Activated CD4-positive, alpha-beta memory T cell treated with anti-CD3 and anti-CD28 coated beads, Interleukin-2, amount 10 ng/mL, durations not matched to agents 7 days and 5 days (primary cell): Measurements from ENCODE around the gene PDXDC1. TPM values are rescaled to one million over a fixed set of nuclear protein-coding genes. Genes with fewer than 3 reads are reported as not detected.
A peak's percentile ranks its signal among the peaks of the same experiment; 100 is the strongest.
"Not testable (repeated sequence)": the region's sequence is repeated elsewhere in the genome, so short reads cannot be mapped to it uniquely, and the experiment has no call there.

Source experiments
- CTCF ChIA-PET: fragments of 350-600 bp; sonication (Branson Sonifier 250); formaldehyde crosslinking; loops from one replicate; lab custom pipeline; 2021; ENCODE audit warnings: antibody characterized with exemption, inconsistent platforms; lab: Charles Lee
- POLR2A ChIA-PET: fragments of 350-600 bp; sonication (Branson Sonifier 250); formaldehyde crosslinking; loops from one replicate; lab custom pipeline; 2021; ENCODE audit warnings: antibody characterized with exemption; lab: Charles Lee
- DNase-seq: peaks from one replicate; pipeline ENCODE4 v3.0.0-alpha.2; 2020
- H3K27ac Mint-ChIP-seq: one replicate; pipeline ENCODE4 v1.8.0; 2021; ENCODE audit warnings: mild to moderate bottlenecking, mixed read lengths
- H3K27me3 Mint-ChIP-seq: one replicate; pipeline ENCODE4 v1.8.0; 2021; ENCODE audit warnings: mixed read lengths
- H3K36me3 Mint-ChIP-seq: one replicate; pipeline ENCODE4 v1.8.0; 2021; ENCODE audit warnings: low read depth, mixed read lengths
- H3K4me1 Mint-ChIP-seq: one replicate; pipeline ENCODE4 v1.8.0; 2021; ENCODE audit warnings: mixed read lengths
- H3K4me3 Mint-ChIP-seq: one replicate; pipeline ENCODE4 v1.8.0; 2021; ENCODE audit warnings: mild to moderate bottlenecking, mixed read lengths
- H3K9me3 Mint-ChIP-seq: one replicate; pipeline ENCODE4 v1.8.0; 2021; ENCODE audit warnings: mixed read lengths
- total RNA-seq, 2 experiments: library from RNA; stranded (reverse); gene quantifications; one replicate each; pipeline ENCODE4 v1.2.3, GENCODE V29; 2021

PDXDC1 gene, protein sequence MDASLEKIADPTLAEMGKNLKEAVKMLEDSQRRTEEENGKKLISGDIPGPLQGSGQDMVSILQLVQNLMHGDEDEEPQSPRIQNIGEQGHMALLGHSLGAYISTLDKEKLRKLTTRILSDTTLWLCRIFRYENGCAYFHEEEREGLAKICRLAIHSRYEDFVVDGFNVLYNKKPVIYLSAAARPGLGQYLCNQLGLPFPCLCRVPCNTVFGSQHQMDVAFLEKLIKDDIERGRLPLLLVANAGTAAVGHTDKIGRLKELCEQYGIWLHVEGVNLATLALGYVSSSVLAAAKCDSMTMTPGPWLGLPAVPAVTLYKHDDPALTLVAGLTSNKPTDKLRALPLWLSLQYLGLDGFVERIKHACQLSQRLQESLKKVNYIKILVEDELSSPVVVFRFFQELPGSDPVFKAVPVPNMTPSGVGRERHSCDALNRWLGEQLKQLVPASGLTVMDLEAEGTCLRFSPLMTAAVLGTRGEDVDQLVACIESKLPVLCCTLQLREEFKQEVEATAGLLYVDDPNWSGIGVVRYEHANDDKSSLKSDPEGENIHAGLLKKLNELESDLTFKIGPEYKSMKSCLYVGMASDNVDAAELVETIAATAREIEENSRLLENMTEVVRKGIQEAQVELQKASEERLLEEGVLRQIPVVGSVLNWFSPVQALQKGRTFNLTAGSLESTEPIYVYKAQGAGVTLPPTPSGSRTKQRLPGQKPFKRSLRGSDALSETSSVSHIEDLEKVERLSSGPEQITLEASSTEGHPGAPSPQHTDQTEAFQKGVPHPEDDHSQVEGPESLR
- total RNA-seq, result 10 to 100 TPM; 50.1 to 53.4 TPM

DNA sequence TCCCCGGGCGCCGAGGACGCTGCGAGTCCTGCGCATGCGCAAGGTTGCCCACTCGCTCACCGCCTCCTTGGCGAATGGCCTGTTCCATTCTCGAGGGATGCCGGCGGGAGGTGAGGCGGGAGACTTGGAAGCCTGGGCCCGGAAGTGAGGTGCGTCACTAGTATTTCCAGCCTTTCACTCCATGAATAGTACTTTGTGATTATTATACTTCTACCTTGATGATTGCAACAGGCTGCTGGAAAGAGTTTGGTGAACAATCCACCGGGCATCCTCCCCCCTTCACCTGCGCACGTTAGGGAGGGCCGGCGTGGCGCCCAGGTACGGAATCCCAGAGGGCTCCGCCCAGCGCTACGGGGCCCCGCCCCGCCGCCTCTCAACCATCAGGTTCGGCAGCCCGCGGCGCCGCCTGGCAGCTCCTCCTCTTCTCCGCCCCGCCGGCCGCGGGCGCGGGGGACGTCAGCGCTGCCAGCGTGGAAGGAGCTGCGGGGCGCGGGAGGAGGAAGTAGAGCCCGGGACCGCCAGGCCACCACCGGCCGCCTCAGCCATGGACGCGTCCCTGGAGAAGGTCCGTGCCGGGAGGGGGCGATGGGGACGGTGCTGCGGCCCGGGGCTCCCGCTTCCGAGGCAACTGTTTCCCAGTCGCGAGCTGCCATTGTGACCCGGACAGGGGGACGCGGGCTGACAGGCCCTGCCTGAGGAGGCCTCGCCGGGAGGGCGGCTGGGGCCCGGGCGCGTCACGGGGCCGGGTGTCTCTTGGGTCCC is at the start of gene PDXDC1:
PDXDC1 (plus strand) TSS at position 371 of the 762 bp plus-strand sequence; CDS start at position 545, 174 bp downstream.
- Mint-ChIP-seq H3K4me3 (peak within 1 kb of the TSS; percentile 85), H3K4me1 (peaks cover 19% of the 10 kb centered on the region), H3K27ac (peak within 1 kb of the TSS; percentile 75)
- DNase-seq, result peak; percentile 97
- H3K27me3 Mint-ChIP-seq, CTCF ChIA-PET, H3K9me3 Mint-ChIP-seq, H3K36me3 Mint-ChIP-seq: not testable (repeated sequence)
- POLR2A ChIA-PET, result interaction anchor here (0.8 to 1.2 kb wide), 3 partner anchors 18 to 119 kb away, joined by 3 to 4 read pairs (median 4); no protein-coding TSS in a partner anchor

DNA sequence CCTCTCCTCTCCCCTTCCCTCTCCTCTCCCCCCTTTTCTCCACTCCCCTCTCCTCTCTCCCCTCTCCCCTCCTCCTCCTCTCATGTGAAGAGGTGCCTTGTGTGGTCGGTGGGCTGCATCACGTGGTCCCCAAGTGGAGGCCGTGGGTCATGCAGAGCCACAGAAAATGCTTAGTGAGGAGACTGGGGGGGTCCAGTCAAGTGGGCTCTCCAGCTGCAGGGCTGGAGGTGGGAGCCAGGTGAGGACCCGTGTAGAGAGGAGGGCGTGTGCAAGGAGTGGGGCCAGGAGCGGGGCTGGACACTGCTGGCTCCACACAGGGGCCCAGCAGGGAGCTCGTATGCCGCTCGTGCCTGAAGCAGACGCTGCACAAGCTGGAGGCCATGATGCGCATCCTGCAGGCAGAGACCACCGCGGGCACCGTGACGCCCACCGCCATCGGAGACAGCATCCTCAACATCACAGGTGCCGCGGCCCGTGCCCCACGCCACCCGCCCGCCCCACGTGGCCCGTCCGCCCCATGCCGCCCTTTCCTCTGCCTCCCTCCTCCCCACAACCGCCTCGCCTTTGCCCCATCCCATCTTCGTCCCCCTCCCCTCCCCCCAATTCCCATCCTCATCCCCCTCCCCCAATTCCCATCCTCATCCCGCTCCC is 46.6 kb upstream of the PDXDC1 start:
- H3K9me3 Mint-ChIP-seq, CTCF ChIA-PET, DNase-seq, H3K4me1 Mint-ChIP-seq, H3K27me3 Mint-ChIP-seq, H3K27ac Mint-ChIP-seq, POLR2A ChIA-PET, H3K36me3 Mint-ChIP-seq, H3K4me3 Mint-ChIP-seq: not testable (repeated sequence)

DNA sequence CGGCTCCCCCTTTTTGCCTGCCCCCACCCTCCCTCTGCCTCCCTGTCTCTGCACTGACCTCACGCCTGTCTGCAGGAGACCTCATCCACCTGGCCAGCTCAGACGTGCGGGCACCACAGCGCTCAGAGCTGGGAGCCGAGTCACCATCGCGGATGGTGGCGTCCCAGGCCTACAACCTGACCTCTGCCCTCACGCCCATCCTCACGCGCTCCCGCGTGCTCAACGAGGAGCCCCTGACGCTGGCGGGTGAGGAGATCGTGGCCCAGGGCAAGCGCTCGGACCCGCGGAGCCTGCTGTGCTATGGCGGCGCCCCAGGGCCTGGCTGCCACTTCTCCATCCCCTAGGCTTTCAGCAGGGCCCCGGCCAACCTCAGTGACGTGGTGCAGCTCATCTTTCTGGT is 45.6 kb upstream of the PDXDC1 start:
- H3K27ac Mint-ChIP-seq, CTCF ChIA-PET, H3K4me1 Mint-ChIP-seq, POLR2A ChIA-PET, H3K36me3 Mint-ChIP-seq, H3K9me3 Mint-ChIP-seq, DNase-seq, H3K27me3 Mint-ChIP-seq, H3K4me3 Mint-ChIP-seq: not testable (repeated sequence)

DNA sequence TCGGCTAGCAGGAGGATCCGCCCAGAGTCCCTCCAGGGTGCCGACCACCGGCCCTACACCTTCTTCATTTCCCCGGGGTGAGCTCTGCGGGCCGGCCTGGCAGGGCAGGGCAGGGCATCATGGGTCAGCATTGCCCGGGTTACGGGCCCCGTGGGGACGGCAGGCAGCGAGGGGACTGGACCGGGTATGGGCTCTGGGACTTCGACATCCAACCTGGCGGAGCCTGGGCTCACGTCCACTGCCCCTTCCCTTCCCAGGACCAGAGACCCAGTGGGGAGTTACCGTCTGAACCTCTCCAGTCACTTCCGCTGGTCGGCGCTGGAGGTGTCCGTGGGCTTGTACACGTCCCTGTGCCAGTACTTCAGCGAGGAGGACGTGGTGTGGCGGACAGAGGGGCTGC is 44.6 kb upstream of the PDXDC1 start:
- H3K27ac Mint-ChIP-seq, H3K27me3 Mint-ChIP-seq, H3K4me1 Mint-ChIP-seq, H3K9me3 Mint-ChIP-seq, H3K4me3 Mint-ChIP-seq, DNase-seq, POLR2A ChIA-PET, H3K36me3 Mint-ChIP-seq, CTCF ChIA-PET: not testable (repeated sequence)

DNA sequence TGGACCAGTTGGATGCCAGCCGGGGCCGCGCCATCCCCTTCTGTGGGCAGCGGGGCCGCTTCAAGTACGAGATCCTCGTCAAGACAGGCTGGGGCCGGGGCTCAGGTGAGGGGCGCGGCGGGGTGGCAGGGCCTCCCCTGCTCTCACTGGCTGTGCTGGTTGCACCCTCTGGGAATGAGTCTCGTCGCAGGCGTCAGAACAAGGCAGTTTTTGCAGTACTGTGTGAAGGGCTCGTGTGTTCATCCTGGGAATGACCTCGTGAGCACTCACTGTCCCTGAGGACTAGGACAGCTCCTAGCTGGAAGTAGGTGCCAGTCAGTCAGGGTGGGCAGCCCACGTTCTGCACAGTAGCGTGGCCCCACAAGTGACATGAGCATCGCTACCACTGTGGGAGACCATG is 43.9 kb upstream of the PDXDC1 start:
- H3K27ac Mint-ChIP-seq, DNase-seq, H3K27me3 Mint-ChIP-seq, H3K4me1 Mint-ChIP-seq, H3K36me3 Mint-ChIP-seq, CTCF ChIA-PET, H3K9me3 Mint-ChIP-seq, POLR2A ChIA-PET, H3K4me3 Mint-ChIP-seq: not testable (repeated sequence)

DNA sequence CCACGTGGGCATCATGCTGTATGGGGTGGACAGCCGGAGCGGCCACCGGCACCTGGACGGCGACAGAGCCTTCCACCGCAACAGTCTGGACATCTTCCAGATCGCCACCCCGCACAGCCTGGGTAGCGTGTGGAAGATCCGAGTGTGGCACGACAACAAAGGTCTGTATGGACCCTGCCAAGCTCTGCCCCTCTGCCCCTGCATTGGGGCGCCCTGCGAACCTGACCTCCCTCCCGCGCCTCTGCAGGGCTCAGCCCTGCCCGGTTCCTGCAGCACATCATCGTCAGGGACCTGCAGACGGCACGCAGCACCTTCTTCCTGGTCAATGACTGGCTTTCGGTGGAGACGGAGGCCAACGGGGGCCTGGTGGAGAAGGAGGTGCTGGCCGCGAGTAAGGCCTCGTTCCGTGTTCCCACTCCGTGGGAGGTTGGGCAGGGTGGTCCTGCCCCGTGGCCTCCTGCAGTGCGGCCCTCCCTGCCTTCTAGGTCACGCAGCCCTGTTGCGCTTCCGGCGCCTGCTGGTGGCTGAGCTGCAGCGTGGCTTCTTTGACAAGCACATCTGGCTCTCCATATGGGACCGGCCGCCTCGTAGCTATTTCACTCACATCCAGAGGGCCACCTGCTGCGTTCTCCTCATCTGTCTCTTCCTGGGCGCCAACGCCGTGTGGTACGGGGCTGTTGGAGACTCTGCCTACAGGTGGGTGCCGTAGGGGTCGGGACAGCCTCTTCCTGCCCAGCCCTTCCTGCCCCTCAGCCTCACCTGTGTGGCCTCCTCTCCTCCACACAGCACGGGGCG is 42.0 kb upstream of the PDXDC1 start:
- H3K4me1 Mint-ChIP-seq, H3K36me3 Mint-ChIP-seq, POLR2A ChIA-PET, CTCF ChIA-PET, H3K27ac Mint-ChIP-seq, DNase-seq, H3K27me3 Mint-ChIP-seq, H3K4me3 Mint-ChIP-seq, H3K9me3 Mint-ChIP-seq: not testable (repeated sequence)

DNA sequence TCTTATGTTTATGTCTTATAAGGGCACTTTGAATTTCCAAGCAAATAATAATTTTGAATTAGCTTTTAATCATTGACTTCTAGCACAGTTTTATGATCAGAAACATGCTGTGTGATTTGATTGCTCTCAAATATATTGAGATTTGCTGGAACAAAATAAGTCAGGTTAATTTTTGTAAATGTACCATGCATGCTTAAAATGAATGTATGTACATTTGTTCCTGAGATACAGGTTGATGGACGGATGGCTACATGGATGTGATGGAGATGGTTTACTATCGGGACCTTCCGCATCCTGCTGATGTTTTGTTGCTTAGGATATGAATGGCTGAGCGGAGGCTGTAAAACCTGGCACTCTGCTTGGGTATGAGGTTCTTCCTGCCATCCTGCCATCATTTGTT is 37.7 kb upstream of the PDXDC1 start, which contains the start of gene NPIPA1:
NPIPA1 (plus strand) TSS at position 301 of the 400 bp plus-strand sequence; CDS start at position 301, 0 bp downstream.
- H3K27ac Mint-ChIP-seq, POLR2A ChIA-PET, H3K9me3 Mint-ChIP-seq, H3K4me3 Mint-ChIP-seq, H3K36me3 Mint-ChIP-seq, DNase-seq, H3K4me1 Mint-ChIP-seq, H3K27me3 Mint-ChIP-seq, CTCF ChIA-PET: not testable (repeated sequence)

DNA sequence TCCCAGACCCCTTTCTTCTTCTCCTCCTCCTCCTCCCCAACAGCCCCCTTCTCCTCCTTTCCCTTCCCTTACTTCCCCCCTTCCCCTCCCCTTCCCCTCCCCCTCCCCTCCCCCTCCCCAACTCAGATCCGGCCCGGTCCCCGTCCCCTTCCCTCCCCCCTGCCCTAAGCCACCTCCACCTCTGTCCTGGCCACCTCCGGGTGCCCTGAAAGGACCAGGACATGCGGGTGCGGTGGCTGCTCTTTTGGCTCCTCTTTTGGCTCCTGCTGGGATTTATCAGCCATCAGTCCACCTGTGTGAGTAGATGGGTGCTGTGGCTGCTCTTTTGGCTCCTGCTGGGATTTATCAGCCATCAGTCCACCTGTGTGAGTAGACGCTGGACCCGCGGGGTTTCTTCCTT is 36.8 kb upstream of the PDXDC1 start:
- H3K4me3 Mint-ChIP-seq, H3K4me1 Mint-ChIP-seq, H3K27ac Mint-ChIP-seq, H3K27me3 Mint-ChIP-seq, H3K36me3 Mint-ChIP-seq, POLR2A ChIA-PET, DNase-seq, CTCF ChIA-PET, H3K9me3 Mint-ChIP-seq: not testable (repeated sequence)

DNA sequence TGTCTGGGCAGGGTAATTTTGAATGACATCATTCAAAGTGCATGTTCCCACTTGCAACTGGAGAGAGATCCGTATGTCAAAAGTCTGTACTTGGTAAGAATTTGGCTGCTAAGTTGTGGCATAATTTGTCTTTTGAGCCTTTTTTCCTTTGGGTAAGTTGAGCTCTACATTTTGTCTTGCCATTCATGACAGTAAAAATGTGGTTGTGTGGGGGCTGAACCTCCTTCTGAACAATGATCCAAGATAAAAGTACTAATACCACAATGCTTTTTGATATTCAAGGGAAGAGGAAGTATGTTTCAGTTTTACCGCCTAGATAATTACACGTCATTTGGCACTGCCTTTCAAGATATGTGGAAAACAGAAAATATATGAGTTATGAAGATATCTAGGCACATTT is 32.1 kb upstream of the PDXDC1 start:
- DNase-seq, POLR2A ChIA-PET, H3K4me1 Mint-ChIP-seq, H3K27me3 Mint-ChIP-seq, H3K36me3 Mint-ChIP-seq, H3K4me3 Mint-ChIP-seq, CTCF ChIA-PET, H3K27ac Mint-ChIP-seq, H3K9me3 Mint-ChIP-seq: not testable (repeated sequence)

DNA sequence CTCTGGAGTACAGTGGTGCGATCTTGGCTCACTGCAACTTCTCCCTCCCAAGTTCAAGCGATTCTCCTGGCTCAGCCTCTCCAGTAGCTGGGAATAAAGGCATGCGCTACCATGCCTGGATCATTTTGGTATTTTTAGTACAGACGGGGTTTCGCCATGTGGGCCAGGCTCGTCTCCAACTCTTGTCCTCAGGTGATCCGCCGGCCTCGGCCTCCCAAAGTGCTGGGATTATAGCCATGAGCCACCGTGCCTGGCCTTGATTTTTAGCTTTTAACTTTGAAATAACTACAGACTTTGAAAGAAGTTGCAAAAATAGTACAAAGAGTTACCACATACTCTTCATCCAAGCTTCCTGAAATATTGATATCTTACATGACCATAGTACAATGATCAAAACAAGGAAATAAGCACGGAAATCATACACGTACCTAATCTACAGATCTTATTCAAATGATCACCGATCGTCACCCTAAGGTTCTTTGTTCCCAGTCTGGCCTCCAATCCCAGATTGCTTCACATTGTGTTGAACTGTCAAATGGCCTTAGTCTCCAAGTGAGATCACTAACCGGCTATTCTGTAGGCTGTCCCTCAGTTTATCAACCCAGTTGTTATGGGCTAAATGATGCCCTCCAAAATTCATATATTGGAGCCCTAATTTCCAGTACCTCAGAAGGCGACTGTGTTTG is 19.1 kb upstream of the PDXDC1 start:
- Mint-ChIP-seq H3K4me1 (no peaks in the 10 kb centered on the region), H3K9me3 (no peaks in the 10 kb centered on the region), H3K27ac (no peak overlapping the region), H3K27me3 (peaks cover 4% of the 10 kb centered on the region), H3K4me3 (no peak overlapping the region), H3K36me3 (no peaks in the 10 kb centered on the region)
- ChIA-PET CTCF (interaction anchor here (0.7 kb wide), 1 partner anchor 1099 kb away, joined by 3 read pairs; no protein-coding TSS in a partner anchor), POLR2A (no interaction called here)
- no peak for DNase-seq

DNA sequence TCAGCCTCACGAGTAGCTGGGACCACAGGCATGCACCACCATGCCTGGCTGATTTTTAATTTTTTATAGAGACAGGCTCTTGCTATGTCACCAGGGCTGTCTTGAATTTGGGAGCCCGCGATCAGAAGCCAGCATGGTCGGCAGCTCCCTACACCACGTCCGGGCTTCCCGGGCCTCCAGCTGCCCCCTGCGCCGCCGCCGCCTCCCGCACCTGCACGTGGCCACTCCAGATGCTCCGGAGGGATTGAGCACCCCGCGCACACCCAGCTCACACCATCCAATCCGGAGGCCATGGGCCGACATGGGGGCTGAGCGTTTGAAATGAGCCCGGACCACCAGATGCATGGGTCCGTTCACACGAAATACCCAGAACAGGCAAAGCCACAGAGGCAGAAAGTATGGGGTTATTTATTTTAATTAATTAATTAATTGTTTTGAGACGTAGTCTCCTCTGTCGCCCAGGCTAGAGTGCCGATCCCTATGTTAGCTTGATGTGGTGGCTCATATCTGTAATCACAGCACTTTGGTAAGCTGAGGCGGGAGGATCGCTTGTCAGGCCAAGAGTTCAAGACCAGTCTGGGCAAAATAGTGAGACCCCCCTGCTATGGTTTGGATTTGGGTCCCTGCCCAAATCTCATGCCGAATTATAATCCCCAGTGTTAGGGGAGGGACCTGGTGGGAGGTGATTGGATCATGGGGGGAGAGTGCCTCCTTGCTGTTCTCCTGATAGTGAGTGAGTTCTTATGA is 17.1 kb upstream of the PDXDC1 start:
- H3K27ac Mint-ChIP-seq, result no peak overlapping the region
- POLR2A ChIA-PET, result no interaction called here
- CTCF ChIA-PET, result no interaction called here
- no peak overlapping the region for H3K4me3 Mint-ChIP-seq
- H3K36me3 Mint-ChIP-seq, result no peaks in the 10 kb centered on the region
- DNase-seq, result no peak
- H3K27me3 Mint-ChIP-seq, result peaks cover 10% of the 10 kb centered on the region
- no peaks in the 10 kb centered on the region for H3K9me3 Mint-ChIP-seq
- no peaks in the 10 kb centered on the region for H3K4me1 Mint-ChIP-seq
